Stimulated activated naive CD8-positive, alpha-beta T cell treated with anti-CD3 and anti-CD28 coated beads, Interleukin-15, Interleukin-2, amounts not matched to agents 100 U/mL and 50 U/mL, for 24 hours (primary cell): ENCODE measurements around the gene HIVEP3.
A peak's percentile ranks its signal among the peaks of the same experiment; 100 is the strongest.

ENCODE experiments used
- ATAC-seq: fragments of 150-1000 bp; cut with Tn5 transposase; one replicate; pipeline ENCODE4 v1.10.0; 2021
- DNase-seq: peaks from one replicate; pipeline ENCODE4 v3.0.0; 2021

Gene HIVEP3

DNA sequence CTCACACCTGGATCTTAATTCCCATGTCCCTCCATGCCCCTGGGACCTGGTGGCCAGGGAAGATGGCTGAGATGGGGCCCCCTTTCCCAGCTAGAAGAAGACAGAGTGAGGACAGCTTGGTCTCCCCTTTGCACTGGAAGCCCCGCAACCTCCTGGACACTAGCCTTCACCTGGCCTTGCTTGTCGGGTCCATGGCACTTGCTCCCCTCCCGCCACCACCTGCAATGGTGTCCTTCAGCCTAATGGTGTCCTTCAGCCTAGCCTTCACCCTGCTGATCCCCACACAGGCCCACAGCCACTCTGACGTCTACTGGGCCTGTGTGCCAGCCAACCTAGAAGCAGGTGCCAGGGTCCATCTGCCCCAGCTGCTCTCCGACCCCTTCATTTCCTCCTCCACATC lies 388.3 kb downstream of the HIVEP3 start:
- DNase-seq (no peak), ATAC-seq (no peak)

DNA sequence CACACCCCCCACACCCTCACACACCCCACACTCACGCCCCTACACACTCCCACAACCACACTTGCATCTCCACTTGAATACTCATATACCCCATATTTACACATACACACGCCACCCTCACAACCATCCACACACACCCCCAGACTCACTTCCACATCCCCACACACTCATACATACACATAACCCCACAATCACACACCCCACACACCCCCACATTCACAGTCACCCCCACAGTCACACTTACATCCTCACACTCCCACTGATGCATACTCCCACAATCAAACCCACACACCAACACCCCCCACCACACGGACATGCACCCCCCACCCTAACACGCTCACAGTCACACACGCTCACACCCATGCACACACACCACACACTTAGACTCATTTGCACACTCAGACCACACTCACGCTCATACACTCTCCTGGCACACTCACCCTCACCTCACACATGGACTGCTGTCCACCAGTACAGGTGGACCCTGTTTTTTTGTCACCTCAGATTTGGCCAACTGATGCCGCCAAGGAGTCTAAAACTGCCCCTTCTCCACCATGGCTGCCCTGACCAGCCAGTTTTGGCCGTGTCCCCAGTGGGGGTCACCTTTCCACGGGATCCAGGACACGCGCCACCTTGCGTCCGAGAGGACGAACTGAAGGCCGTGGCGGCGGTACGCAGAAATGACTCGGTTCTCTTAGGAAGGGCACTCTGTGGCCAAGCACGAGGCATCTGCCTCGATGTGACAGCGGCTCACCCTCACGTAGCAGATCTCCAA lies 388.9 kb downstream of the HIVEP3 start:
- no peak for ATAC-seq

DNA sequence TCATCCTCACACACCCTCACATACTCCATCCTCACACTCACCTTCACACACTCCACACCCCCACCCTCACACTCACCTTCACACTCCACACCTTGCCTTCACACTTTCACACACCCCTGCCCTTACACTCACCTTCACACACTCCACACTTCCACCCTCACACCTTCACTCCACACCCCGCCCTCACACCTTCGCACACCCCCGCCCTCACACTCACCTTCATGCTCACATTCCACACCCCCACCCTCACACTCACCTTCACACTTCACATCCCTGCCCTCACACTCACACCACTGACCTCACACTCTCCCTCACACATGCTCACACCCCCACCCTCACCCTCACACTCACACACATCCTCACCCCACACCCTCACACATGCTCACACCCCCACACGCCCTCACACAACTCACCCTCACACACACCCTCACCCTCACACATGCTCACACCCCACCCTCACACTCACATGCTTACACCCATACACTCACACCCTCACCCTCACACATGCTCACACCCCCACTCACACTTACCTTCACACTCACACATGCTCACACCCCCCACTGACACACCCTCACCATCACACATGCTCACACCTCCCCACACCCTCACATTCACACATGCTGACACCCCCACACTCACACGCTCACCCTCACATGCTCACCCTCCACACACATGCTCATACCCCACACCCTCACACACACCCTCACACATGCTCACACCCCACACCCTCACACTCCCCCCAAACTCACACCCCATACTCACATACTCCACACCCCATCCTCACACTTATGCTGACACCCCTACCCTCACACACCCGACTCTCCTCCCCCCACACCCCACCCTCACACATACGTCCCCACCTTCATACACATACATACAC lies 389.8 kb downstream of the HIVEP3 start:
- DNase-seq (no peak), ATAC-seq (no peak)

More for the DNA sequence above, 388.9 kb downstream of the HIVEP3 start:
- no peak for DNase-seq

DNA sequence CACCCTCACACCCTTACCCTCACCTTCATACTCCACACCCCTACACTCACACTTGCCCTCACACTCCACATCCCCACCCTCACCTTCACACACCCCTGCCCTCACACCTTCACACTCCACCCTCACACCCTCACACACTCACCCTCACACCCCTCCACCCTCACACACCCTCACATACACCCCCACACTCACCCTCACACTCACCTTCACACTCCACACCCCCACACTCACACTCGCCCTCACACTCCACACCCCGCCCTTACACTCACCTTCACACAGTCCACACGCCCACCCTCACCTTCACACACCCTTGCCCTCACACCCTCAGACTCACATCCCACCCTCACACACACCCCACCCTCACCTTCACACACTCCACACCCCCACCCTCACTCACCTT lies 390.6 kb downstream of the HIVEP3 start:
- DNase-seq (no peak), ATAC-seq (no peak)

DNA sequence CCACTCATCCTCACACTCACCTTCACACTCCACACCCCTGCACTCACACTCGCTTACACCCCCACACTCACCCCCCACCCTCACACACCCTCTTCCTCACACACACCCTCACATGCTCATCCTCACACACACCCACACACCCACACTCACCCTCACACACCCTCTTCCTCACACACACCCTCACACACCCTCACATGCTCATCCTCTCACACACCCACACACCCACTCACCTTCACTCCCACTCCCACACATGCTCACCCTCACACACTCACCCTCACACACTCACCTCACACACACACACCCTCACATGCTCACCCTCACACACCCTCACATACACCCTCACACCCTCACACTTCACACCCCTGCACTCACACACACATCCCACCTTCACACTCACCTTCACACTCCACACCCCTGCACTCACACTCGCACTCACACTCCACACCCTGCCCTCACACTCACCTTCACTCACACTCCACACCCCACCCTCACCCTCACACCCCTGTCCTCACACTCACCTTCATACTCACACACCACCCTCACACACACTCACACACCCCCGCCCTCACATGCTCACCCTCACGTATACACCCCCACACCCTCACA lies 391.7 kb downstream of the HIVEP3 start:
- no peak for DNase-seq
- no peak for ATAC-seq

DNA sequence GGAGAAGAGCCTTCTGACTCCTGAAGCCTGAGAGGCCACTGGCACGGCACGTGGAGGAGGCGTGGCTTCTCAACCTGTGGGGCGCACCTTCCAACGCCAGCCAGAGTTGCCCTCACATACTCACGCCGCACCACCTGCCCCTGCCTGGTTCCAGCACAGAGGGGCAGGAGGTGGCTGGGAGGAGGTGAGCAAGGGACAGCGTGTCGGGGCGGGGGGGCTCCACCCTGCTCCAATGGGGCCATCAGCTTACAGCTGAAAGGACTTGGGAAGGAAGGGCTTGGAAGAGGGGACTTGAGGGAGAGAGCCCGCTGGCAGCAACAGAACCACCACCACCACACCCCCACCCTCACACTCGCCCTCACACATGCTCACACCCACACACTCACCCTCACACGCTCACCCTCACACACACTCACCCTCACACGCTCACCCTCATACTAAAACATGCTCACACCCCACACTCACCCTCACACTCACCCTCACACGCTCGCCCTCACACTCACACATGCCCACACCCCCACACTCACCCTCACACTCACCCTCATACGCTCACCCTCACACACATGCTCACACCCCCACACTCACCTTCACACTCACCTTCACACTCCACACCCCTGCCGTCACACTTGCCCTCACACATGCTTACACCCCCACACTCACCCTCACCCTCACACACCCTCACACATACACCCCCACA lies 392.7 kb downstream of the HIVEP3 start:
- DNase-seq: no peak
- ATAC-seq: peak; percentile 5

DNA sequence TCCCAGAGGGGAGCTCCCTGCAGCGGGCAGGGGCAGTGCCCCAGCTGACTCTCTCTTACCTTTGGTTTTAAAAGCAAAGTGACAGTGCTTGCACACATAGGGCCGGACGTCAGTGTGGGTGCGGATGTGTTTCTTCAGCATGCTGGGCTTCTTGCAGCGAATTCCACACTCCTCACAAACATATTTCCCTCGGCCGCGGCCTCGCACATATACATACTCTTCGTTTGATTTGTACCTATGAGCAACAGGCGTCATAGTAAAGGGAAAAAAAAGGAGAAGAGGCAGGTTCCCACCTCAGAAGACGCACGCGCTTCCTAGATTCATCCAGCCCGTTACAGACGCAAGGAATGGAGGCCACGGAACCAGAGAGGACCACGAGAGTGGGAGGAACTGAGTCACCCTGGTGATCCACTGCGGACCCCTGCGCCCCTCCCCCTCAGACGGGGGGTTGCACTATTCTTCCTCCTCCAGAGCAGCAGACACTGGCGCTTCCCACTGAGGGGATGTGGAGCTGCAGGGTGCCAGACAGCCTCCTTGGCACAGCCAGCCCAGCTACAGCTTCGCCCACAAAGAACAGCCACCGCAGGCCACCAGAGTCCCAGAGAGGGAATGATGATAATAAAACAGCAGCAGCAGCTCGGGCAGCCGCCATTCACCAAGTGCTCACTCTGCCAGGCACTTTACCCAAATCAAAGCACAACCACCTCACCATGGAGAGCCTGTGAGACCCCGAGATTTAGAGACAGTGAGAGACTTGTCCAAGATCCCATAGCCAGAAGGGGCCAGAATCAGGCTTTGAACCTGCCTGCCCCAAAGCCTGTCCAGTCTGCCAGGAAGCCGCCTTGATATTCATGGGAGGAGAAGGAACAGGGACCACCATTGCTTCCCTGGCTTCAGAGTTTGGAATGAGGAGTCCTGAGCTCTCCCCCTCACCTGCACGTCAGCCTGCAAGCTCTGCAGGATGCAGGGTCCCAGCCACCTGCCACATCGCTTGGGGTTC lies 393.7 kb downstream of the HIVEP3 start:
- ATAC-seq (no peak), DNase-seq (no peak)

DNA sequence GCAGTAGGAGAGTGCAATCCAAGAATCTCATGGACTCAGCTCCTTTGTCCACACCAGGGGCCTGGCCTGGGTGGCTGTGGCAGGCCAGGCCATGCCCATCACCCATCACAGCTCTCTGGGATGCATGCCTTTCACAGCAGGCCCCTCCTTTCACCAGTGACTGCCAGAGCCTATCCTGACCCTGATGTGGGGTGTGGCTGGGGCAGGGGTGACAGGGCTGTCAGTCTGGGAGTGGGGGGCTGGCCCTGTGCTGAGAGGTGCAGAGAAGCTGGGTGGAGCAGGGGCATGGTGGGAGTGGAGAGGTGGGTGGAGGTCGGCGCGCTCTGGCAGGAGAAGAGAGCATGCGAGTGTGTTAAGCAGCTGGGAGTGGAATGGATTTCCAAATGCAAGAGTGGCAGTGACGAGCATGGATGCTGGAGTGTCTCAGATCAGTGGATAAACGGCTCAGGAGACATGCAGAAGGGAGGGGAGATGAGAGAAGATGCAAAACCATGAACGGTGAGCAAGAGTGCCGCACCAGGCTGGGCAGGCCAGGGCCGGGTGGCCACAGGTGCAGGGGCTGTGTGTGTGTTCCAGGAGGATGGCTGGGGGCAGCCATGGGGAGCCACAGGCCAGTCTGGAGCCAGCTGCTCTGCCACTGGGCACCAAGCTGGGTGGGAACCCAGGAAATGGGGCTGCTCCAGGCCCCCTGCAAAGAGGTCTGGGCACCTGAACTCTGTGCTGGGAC lies 394.6 kb downstream of the HIVEP3 start:
- DNase-seq (no peak), ATAC-seq (peak; percentile 14)

DNA sequence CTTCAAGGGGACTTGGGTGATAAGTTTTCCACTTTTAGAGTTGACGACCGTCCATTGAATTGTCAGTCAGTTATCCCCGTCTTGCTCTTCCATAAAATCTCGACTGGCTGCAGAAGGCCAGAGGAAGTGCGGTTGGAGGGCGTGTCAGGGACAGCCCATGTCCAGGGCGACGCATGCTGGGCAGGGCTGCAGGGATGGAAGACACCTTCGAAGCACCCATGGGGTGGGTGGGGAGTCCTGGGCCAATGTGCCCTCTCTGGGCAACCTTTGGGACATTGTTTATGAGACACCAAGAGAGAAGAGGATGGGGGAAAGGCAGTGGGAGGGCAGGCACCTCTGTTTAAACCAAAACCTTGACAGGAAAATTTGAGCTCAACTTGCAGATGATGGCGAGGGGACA lies 395.7 kb downstream of the HIVEP3 start:
- ATAC-seq (no peak), DNase-seq (no peak)

DNA sequence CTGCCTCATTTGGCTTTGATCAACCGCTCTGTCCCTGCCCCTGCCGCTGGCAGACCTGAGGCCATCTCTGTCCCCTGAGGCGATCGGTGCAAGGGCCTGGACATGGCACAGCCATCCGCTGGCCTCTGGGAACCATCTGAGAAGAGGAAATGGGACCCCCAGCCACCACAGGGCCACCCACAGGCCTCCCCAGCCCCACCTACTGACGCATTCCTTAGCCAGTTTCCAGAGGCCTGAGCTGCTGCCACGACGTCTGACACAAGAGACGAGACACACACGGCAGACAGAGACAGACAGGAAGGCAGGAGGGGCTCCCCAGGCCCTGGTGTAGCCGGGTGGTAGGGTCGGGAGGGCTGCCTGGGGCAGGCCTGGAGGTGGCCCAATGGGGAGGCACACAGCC lies 397.0 kb downstream of the HIVEP3 start:
- ATAC-seq: no peak
- DNase-seq: no peak

DNA sequence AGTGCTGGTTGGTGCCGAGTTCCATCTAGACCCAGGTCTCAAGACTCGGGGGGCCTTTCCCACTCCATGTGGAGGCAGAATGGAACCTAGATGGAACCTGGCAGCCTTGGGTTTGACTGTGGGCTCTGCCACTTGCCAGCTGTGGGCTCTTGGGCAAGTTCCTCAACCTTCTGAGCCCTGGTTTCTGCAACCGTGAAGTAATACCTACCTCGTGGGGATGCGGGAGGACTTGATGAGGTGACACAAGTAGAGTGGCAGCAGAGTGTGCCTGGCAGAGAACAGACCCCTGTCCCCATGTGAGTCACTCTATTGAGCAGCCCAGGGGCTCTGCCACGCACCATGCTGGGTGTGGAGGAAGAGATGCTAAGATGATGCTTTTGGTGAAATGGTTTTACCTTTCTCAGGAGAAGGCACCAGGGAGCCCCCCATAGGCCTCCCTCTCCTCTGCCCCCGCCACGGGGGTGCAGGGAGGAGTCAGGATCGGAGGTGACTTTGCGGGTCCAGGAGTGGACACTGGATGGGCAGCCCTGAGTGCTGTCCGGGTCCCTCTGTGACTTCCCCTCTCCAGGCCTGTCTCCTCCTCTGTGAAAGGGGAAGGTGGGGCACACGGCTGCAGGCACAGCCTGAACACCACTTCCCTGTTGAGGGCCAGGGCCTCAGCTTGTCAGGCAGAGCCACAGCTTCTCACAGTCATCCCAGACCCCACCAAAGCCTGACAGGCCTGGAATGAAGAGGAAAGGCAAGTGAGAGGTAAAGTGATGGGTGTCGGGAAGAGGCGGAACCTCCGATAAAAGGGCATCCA lies 397.6 kb downstream of the HIVEP3 start:
- no peak for ATAC-seq
- no peak for DNase-seq

DNA sequence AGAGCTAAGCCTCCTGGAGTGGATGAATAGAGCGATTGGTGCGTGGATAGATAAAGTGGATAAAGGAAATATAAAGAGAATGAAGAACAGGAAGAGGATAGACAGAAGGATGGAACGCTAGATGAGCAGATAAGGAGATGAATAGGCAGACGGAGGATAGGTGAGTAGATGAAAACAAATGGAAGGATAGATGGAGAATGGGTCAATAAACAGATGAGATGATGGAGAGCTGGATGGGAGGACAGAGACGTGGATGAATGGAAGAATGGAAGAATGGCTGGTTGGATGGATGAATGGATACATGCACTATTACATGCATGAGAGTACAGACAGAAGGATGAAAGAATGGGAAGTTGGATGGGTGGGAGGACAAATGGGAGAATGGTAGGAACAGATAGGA lies 399.1 kb downstream of the HIVEP3 start:
- DNase-seq (no peak), ATAC-seq (no peak)

DNA sequence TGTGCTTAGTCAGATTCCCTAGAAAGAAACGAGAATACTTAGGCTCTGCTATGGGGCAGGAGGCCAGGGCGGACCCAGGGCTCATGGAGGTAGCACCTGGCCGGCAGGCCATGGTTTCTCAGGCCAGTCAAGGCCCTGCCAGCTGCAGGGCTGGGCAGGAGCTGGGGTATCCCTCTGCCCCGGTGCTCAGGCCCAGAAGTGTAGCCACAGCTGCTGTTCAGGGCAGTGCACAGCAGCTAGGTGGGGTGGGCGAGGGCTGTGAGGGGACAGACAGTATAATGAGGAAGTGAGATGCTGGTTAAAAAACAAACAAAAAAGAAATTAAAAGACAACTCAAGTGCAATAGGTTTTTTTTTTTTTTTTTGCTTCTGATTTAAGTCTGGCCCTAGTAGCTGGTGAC lies 400.3 kb downstream of the HIVEP3 start:
- DNase-seq (no peak), ATAC-seq (no peak)

DNA sequence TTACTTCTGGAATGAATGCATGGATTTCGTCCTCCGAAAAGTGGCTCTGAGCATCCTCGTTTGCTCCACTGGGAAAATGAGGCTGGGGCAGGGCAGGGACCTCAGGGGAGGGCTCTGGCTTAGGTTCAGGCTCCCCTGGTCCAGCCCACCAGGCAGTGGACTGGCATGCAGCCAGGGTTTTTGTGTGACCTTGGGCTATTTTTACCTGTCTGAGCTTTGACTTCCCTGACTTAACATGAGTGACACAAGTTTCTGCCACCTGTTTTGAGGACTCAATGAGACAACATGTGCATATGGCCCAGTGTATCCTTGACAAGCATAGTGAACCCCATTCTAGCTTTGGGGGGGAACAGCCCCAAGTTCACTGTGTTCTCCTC lies 401.7 kb downstream of the HIVEP3 start:
- no peak for ATAC-seq

DNA sequence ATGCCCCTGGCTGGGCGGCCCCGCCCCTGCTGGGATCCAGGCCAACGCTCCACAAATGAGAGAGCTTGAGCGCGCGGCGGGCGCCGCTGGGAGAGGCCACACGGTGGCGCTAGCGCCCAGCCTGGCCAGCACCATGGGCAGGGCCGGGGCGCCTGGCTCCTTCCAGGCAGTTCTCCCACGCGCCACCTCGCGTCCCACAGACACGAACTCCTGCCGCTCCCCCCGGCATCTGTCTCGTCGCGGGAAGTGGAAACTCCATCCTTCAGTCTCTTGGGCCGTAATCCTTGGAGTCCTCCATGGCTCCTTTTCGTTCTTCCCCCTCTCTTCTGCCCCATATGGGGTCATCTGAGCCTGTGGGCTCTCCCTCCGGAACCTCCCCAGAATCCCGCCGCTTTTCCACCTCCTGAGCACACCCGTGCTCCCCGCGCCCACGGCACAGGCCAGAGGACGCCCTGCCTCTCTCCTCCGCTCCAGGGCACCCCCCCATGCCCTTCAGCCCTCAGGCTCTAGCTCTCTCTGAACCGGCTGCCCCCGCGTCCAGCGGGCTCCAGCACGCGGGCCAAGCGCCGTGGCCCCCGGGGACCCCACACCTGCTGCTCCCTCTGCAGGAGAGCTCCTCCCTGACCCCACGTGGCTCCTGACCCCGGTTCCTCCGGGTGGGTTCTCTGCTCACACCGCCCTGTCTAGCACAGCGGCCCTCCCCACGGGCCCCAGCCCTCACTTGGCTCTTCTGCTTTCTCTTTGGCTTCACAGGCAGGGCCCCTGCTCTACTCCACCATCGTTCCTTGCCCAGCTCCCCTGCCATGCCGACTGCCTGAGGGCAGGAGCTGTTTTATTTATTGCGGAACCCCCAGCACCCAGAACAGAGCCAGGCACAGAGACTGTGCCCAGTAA lies 402.3 kb downstream of the HIVEP3 start:
- ATAC-seq: peak; percentile 76
- DNase-seq: peak; percentile 81

More for the DNA sequence above, 401.7 kb downstream of the HIVEP3 start:
- no peak for DNase-seq

DNA sequence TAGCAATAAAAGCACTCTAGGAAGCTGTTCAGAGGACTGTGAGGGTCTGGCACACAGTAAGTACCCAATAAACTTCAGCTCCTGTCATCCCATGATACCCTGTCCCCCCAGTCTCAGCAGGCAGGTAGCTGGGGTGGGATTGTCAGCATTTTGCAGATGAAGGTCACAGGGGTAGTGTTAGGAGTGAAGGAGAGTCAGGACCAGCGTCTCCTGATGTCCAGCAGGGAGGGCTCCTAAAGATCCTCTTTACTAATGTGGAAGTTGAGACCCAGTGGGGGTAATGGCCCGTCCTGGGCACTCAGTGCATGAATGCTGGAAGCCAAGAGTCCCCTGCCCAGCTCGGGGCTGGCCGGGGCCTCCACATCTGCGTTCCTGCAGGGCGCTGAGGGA lies 402.9 kb downstream of the HIVEP3 start:
- no peak for ATAC-seq
- no peak for DNase-seq

DNA sequence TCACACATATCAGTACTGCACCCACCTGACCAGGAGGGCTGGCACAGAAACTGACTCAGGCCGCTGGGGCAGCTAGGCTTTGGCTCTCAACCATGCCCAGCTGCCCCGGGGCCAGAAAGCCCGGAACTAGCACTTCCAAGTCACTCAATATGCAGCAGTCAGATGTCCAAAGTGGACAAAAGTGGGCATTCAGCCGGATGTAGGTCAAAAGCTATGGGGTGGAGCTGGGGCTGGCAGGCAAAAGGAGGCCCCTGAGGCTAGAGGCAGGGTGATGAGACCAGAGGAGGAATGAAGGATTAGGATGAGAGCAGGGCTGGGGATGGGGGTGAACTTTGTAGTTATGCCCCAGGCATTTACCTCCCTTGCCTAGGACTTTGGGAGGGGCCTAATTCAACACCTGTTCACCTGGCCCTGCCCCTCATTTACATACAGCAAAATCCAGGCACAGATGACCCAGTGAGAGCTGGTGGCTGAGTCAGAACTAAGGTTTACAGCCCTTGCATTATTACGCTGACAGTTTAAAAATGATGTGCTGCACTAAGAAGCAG lies 403.5 kb downstream of the HIVEP3 start:
- ATAC-seq (no peak), DNase-seq (no peak)

DNA sequence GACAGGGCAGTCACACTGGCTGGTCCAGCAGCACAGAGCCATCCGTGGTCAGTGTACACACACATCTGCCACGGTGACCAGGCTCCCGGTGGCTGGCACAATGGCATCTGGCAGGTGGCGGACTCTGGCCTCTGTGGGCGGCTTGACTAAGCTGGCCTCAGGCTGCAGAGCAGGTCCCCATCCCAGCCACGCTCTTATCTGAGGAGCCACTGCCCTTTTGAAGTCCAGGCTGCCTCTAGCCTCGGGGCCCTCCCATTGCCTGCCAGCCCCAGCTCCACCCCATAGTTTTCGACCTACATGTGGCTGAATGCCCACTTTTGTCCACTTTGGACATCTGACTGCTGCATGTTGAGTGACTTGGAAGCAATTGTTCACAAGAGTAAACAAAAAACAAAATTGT lies 404.3 kb downstream of the HIVEP3 start:
- ATAC-seq (no peak), DNase-seq (no peak)
